ENCODE results near the gene ATPAF1.

GRCh38 chr1:46643368-46643775 is 24.8 kb downstream of the ATPAF1 start:
- TF ChIP-seq EP300 (IDR thresholded peaks at IDR 0.05; ENCODE audit: low read depth) (no peak), CTCF (IDR thresholded peaks at IDR 0.05) (no peak), POLR2A (IDR thresholded peaks at IDR 0.05) (no peak)

Data from transverse colon (tissue), 3 donors.